ENCODE data around the gene RAB3GAP2.
A peak's percentile ranks its signal among the peaks of the same experiment; 100 is the strongest.
"Not testable (repeated sequence)": the region's sequence is repeated elsewhere in the genome, so short reads cannot be mapped to it uniquely, and the experiment has no call there.

Gene RAB3GAP2

DNA sequence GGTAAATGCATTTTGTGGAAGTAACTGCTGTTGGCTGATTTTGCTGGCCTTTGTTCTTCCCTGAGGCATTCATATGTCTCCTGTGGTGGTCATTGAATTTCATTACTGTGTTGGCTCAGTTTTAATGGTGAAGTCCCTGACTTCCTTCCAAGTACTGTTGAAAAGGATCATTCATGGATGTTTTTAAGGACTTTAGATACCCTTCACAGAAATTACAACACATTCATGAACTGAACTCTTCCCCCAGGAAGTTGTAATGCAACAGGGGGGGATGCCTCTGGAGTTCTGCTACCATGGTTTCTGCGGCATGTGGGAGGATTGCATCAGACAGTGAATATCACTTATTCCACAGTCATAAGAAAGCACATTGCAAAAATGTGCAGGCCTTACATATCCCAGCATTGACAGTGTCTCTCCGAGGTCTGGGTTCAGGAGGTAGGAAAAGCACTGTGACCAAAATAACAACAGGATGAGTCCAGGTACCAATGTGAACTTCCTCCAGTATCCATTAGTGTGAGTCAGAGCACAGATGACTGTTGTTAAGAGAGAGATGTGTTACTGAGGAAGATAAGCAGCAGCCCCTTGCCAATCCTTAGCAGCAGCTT lies 2.1 kb upstream of the RAB3GAP2 start:
- no peak overlapping the region for H3K4me3 ChIP-seq (replicated peaks in 1 of 2; ENCODE audit: low read depth in 2 of 2, low read length in 2 of 2)
- peak; percentile 47 to 63 for DNase-seq (ENCODE audit: low read depth in 2 of 2)
- TF ChIP-seq, protein P1, sequence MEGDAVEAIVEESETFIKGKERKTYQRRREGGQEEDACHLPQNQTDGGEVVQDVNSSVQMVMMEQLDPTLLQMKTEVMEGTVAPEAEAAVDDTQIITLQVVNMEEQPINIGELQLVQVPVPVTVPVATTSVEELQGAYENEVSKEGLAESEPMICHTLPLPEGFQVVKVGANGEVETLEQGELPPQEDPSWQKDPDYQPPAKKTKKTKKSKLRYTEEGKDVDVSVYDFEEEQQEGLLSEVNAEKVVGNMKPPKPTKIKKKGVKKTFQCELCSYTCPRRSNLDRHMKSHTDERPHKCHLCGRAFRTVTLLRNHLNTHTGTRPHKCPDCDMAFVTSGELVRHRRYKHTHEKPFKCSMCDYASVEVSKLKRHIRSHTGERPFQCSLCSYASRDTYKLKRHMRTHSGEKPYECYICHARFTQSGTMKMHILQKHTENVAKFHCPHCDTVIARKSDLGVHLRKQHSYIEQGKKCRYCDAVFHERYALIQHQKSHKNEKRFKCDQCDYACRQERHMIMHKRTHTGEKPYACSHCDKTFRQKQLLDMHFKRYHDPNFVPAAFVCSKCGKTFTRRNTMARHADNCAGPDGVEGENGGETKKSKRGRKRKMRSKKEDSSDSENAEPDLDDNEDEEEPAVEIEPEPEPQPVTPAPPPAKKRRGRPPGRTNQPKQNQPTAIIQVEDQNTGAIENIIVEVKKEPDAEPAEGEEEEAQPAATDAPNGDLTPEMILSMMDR (IDR thresholded peaks at IDR 0.05; ENCODE audit: low read depth, low read length), result no peak

DNA sequence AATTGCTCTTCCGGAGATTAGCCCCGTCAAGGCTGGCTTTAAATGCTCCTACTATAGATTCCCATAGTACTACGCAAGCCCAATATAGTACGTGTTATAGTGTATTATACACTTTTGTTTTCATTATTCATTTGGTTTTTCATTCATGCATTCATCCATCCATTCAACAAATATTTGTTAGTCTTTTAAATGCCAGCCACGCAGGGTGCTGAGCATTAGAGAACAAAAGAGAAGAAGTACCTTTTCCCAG lies 513 bp upstream of the RAB3GAP2 start:
- DNase-seq (ENCODE audit: low read depth in 2 of 2), result no peak
- peak overlapping the region; percentile 95 to 98 for H3K4me3 ChIP-seq (replicated peaks in 1 of 2; ENCODE audit: low read depth in 2 of 2, low read length in 2 of 2)
- TF ChIP-seq, protein P1 (IDR thresholded peaks at IDR 0.05; ENCODE audit: low read depth, low read length), result no peak

DNA sequence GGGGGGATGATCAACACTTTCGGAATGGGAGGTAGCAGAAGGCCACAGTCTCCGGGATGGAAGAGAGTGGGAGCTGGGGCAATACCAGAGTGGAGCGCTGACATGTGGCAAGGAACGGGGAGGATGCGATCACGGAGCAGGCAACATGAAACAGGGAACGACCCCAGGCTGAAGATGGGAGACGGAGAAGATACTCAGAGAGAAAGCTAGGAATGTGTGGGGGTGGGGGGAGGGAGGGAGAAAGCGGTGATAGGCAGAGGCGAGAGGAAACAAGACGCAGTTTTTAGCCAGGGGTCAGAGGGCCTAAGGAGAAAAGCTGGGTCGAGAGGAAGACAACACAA lies 577 bp downstream of the RAB3GAP2 start:
- DNase-seq (ENCODE audit: low read depth in 2 of 2), result peak; percentile 43 to 44
- TF ChIP-seq, protein P1 (IDR thresholded peaks at IDR 0.05; ENCODE audit: low read depth, low read length), result no peak
- peak overlapping the region; percentile 95 to 98 for H3K4me3 ChIP-seq (replicated peaks in 1 of 2; ENCODE audit: low read depth in 2 of 2, low read length in 2 of 2)

DNA sequence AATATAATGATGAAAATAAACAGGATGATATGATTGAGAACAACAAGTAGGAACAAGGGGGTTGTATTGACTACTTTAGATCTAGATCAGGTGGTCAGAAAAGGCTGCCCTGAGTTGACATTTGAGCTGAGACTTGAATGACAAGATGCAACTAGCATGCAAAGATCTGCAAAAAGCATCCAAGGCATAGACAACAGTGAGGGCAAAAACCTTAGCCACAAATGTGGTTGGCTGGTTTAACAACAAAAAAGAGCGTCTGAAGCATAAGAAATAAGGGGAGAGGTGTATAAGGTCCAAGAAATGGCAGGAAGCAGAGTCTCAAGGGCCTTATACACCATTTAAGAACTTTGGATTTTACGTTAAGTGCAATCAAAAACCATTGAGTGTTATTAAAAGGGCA lies 3.2 kb downstream of the RAB3GAP2 start:
- TF ChIP-seq, protein P1 (IDR thresholded peaks at IDR 0.05; ENCODE audit: low read depth, low read length), result no peak
- no peak overlapping the region for H3K4me3 ChIP-seq (replicated peaks in 1 of 2; ENCODE audit: low read depth in 2 of 2, low read length in 2 of 2)
- DNase-seq (ENCODE audit: low read depth in 2 of 2), result no peak

DNA sequence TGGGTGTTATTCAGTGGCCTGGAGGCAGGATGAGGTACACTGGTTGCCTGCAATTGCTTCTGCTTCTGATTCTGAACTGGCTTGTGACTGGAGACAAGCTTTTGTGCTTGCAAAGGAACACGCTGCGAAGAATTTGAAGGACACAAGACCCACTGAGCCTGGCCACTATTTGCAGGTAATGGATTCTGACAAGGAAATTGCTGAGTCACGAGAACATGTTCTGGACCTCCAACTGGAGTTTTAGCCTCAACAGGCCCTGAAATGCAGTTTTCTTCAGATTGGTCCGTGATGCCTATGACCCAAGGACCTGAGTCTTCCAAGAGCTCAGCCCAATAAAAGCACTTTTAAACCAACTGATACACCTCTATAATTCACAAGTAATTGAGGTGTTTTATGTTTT lies 4.6 kb downstream of the RAB3GAP2 start:
- TF ChIP-seq, protein P1 (IDR thresholded peaks at IDR 0.05; ENCODE audit: low read depth, low read length), result no peak
- no peak overlapping the region for H3K4me3 ChIP-seq (replicated peaks in 1 of 2; ENCODE audit: low read depth in 2 of 2, low read length in 2 of 2)
- no peak for DNase-seq (ENCODE audit: low read depth in 2 of 2)

DNA sequence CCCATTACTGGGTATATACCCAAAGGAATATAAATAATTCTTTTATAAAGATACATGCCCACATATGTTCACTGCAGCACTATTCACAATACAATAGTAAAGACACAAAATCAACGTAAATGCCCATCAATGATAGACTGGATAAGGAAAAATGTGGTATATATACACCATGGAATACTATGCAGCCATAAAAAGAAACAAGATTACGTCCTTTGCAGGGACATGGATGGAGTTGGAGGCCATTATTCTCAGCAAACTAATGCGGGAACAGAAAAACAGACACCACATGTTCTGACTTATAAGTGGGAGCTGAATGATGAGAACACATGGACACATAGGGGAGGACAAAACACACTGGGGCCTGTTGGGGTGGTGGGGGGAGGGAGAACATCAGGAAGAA lies 12.0 kb downstream of the RAB3GAP2 start:
- H3K4me3 ChIP-seq (replicated peaks in 1 of 2; ENCODE audit: low read depth in 2 of 2, low read length in 2 of 2), result not testable (repeated sequence)

DNA sequence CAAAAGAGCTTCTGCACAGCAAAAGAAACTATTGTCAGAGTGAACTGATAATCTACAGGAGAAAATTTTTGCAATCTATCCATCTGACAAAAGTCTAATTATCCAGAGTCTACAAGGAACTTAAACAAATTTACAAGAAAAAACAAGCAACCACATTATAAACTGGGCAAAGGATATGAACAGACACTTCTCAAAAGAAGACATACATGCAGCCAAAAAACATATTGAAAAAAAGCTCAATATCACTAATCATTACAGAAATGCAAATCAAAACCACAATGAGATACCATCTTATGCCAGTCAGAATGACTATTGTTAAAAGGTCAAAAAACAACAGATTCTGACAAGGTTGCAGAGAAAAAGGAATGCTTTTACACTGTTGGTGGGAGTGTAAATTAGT lies 12.5 kb downstream of the RAB3GAP2 start:
- not testable (repeated sequence) for DNase-seq (ENCODE audit: low read depth in 2 of 2); H3K4me3 ChIP-seq (replicated peaks in 1 of 2; ENCODE audit: low read depth in 2 of 2, low read length in 2 of 2)

More for the DNA sequence above, 12.0 kb downstream of the RAB3GAP2 start:
- not testable (repeated sequence) for DNase-seq (ENCODE audit: low read depth in 2 of 2)

DNA sequence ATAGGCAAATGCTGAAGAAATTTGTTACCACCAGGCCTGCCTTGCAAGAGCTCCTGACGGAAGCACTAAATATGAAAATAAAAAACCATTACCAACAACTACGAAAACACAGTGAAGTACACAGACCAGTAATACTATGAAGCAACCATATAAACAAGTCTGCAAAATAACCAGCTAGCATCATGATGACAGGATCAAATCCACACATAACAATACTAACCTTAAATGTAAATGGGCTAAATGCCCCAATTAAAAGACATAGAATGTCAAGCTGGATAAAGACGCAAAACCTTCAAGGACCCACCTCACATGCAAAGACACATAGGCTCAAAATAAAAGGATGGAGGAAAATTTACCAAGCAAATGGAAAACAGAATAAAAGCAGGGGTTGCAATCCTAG lies 16.1 kb downstream of the RAB3GAP2 start:
- H3K4me3 ChIP-seq (replicated peaks in 1 of 2; ENCODE audit: low read depth in 2 of 2, low read length in 2 of 2); DNase-seq (ENCODE audit: low read depth in 2 of 2): not testable (repeated sequence)

DNA sequence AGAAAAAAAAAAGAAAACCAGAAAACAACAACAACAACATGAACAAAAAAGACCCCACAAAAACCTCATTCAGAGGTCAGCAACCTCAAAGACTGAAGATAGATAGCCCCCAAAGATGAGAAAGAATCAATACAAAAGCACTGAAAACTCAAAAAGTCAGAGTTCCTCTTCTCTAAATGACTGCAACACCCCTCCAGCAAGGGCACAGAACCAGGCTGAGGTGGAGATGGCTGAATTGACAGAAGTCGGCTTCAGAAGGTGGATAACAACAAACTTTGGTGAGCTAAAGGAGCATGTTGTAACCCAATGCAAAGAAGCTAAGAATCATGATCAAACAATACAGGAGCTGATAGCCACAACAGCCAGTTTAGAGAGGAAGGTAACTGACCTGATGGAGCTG lies 17.0 kb downstream of the RAB3GAP2 start:
- DNase-seq (ENCODE audit: low read depth in 2 of 2), result no peak

DNA sequence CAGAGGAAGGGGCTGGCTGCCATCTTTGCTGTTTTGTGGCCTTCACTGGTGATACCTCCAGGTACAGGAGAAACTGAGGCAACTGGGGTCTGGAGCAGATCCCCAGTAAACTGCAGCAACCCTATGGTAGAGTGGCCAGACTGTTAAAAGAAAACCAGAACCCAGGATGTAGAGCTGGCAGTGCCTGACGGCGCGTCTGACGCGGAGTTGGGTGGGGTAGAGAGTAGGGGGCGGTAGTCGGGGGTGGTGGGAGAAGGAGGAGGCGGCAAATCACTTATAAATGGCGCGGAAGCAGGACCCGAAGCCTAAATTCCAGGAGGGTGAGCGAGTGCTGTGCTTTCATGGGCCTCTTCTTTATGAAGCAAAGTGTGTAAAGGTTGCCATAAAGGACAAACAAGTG lies 19.0 kb downstream of the RAB3GAP2 start:
- not testable (repeated sequence) for DNase-seq (ENCODE audit: low read depth in 2 of 2); H3K4me3 ChIP-seq (replicated peaks in 1 of 2; ENCODE audit: low read depth in 2 of 2, low read length in 2 of 2)

More for the DNA sequence above, 17.0 kb downstream of the RAB3GAP2 start:
- TF ChIP-seq, protein P1 (IDR thresholded peaks at IDR 0.05; ENCODE audit: low read depth, low read length), result no peak
- H3K4me3 ChIP-seq (replicated peaks in 1 of 2; ENCODE audit: low read depth in 2 of 2, low read length in 2 of 2), result no peak overlapping the region

All from cardiac fibroblast (primary cell).